GM23248 (cell line): ENCODE results near the gene DCUN1D4. TPM values are rescaled to one million over a fixed set of nuclear protein-coding genes. Genes with fewer than 3 reads are reported as not detected.

Source experiments
- DNase-seq: peaks from one replicate; pipeline ENCODE4 v3.0.0-alpha.2; 2015
- H2AFZ ChIP-seq: fragments of 200-600 bp; sonication (generic); 2 replicates; pipeline ENCODE4 v1.6.1; 2016; ENCODE audit warnings: antibody characterized with exemption
- H3F3A ChIP-seq: fragments of 200-600 bp; sonication (generic); 2 replicates; pipeline ENCODE4 v1.6.1; 2016; ENCODE audit warnings: mild to moderate bottlenecking, antibody characterized with exemption, mixed run types; ENCODE audit not compliant: insufficient read depth
- H3K27ac ChIP-seq: fragments of 200-600 bp; sonication (generic); 2 replicates; pipeline ENCODE4 v1.5.1; 2016; ENCODE audit warnings: mild to moderate bottlenecking
- H3K27me3 ChIP-seq: fragments of 200-600 bp; sonication (generic); replicated peaks from 2 replicates; pipeline ENCODE4 v1.6.1; 2016; ENCODE audit warnings: mild to moderate bottlenecking; ENCODE audit not compliant: insufficient read depth
- H3K36me3 ChIP-seq: fragments of 200-600 bp; sonication (generic); 2 replicates; pipeline ENCODE4 v1.6.1; 2016; ENCODE audit warnings: low read depth, mild to moderate bottlenecking
- H3K4me1 ChIP-seq: fragments of 200-600 bp; sonication (generic); 2 replicates; pipeline ENCODE4 v1.6.1; 2016; ENCODE audit warnings: mild to moderate bottlenecking; ENCODE audit not compliant: insufficient read depth
- H3K4me2 ChIP-seq: fragments of 200-600 bp; sonication (generic); one replicate; pipeline ENCODE4 v1.6.1; 2016; ENCODE audit warnings: mild to moderate bottlenecking; ENCODE audit not compliant: unreplicated experiment
- H3K4me3 ChIP-seq: fragments of 200-600 bp; sonication (generic); 2 replicates; pipeline ENCODE4 v1.5.1; 2016; ENCODE audit warnings: mild to moderate bottlenecking
- H3K79me2 ChIP-seq: fragments of 200-600 bp; sonication (generic); 2 replicates; pipeline ENCODE4 v1.6.1; 2016; ENCODE audit warnings: mild to moderate bottlenecking; ENCODE audit not compliant: insufficient read depth
- H3K9ac ChIP-seq: fragments of 200-600 bp; sonication (generic); 2 replicates; pipeline ENCODE4 v1.6.1; 2016; ENCODE audit warnings: mild to moderate bottlenecking
- H3K9me2 ChIP-seq: fragments of 200-600 bp; sonication (generic); 2 replicates; pipeline ENCODE4 v1.6.1; 2016; ENCODE audit warnings: mixed run types, mild to moderate bottlenecking, moderate library complexity; ENCODE audit not compliant: insufficient read depth
- H3K9me3 ChIP-seq: fragments of 200-600 bp; sonication (generic); one replicate; pipeline ENCODE4 v1.6.1; 2017; ENCODE audit warnings: low read depth
- H4K20me1 ChIP-seq: fragments of 200-600 bp; sonication (generic); 2 replicates; pipeline ENCODE4 v1.6.0; 2016; ENCODE audit not compliant: insufficient read depth
- EZH2 ChIP-seq: fragments of 200-600 bp; sonication (generic); IDR thresholded peaks from 2 replicates; pipeline ENCODE4 v1.6.1; 2018; ENCODE audit warnings: antibody characterized with exemption, mild to moderate bottlenecking; ENCODE audit not compliant: insufficient read depth, poor library complexity, severe bottlenecking
- EZH2phosphoT487 ChIP-seq: fragments of 200-600 bp; sonication (generic); IDR thresholded peaks from 2 replicates; pipeline ENCODE4 v1.6.1; 2018; ENCODE audit warnings: antibody characterized with exemption, moderate library complexity, mild to moderate bottlenecking, low read depth; ENCODE audit not compliant: insufficient read depth
- WGBS, 2 experiments: methylation state at CpG; one replicate each; pipeline ENCODE4 v1.1.6; 2015 to 2017; ENCODE audit warnings: low lambda C conversion rate in 2 of 2, low coverage in 1 of 2; ENCODE audit errors: missing lambda C conversion rate in 2 of 2; 5-methylcytosine and 5-hydroxymethylcytosine counted together
- in situ Hi-C: fragments of 300-500 bp; cut with MboI; formaldehyde crosslinking; loops from 2 replicates; pipeline ENCODE4 v1.15.0; 2020
- polyA plus RNA-seq: library from polyadenylated mRNA; unstranded; fragments of >200 nt; fragmentation: Nextera tagmentation; extraction: Ambion mirVana; gene quantifications from 2 replicates; pipeline ENCODE4 v1.2.1, GENCODE V29; 2016
- total RNA-seq: library from RNA; depleted of rRNA; stranded (reverse); fragments of >200 nt; shearing (Covaris generic); gene quantifications from 2 replicates; pipeline ENCODE4 v1.2.3, GENCODE V29; 2014

DCUN1D4 gene
- total and polyA plus RNA-seq, 2 experiments from 2014 or later, result 33.2 to 46.8 TPM

- no peak for DNase-seq
- peaks cover 65% of the 10 kb centered on the region for H3K36me3 ChIP-seq
- WGBS, 2 experiments, result 73 to 76% methylated on average over 2 of the region's 2 CpGs
Measured at GRCh38 chr4:51878431-51878830, 35.5 kb downstream of the DCUN1D4 start.

DNA sequence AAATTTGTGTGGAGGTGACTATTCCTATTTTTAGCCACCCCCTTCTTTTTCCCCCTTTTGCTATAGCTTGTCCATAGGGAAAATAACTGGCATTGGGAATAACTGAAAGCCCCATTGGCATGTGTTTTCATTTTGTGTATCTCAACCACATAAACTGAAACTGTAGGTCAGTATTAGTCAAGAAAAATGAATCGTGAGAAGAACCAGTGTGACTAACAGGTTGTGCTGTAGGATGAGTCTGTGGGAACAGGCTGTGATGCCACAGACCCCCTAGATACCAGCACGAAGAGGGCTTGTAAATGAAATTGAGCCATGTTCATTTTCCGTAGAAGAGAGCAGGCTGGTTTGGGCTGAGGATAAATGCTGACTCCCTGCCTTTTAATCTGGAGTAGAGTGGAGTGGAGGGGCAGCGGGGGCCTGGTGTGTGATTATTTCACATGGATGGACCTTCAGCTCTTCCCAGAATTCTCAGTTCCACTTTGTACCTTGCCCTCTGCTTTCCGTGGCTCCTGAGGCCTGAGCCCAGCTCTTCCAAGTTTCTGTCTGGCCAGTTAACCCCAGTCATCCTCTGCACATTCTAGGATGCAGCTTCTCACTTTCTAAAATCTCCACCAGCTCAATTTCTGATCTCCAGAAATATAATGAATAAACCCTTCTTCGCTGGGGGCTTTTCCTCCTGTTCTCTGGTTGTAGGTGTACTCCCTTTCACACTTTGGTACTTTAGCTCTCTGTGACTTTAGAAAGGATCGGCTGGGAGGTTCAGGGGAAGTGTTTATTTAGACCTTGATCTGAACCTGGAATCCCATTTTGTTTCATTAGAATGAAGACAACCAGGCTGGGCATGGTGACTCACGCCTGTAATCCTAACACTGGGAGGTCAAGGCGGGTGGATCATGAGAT, 37.3 kb downstream of the DCUN1D4 start:
- peaks cover 55% of the 10 kb centered on the region for H3K36me3 ChIP-seq
- no peak overlapping the region for H3K4me3 ChIP-seq
- H3F3A ChIP-seq, result peaks cover 9% of the 10 kb centered on the region; the same call in 1 of the 2 replicates
- TF ChIP-seq EZH2 (no peak), EZH2phosphoT487 (no peak)
- in situ Hi-C loops, result no loop called here
- H3K9ac ChIP-seq, result no peak overlapping the region
- no peaks in the 10 kb centered on the region for H3K4me1 ChIP-seq
- no peaks in the 10 kb centered on the region; the same call in 1 of the 2 replicates for H3K79me2 ChIP-seq
- H3K9me3 ChIP-seq, result no peaks in the 10 kb centered on the region
- H3K27ac ChIP-seq, result no peak overlapping the region
- 87 to 89% methylated on average over 9 of the region's 9 CpGs for WGBS, 2 experiments
- H4K20me1 ChIP-seq, result no peaks in the 10 kb centered on the region
- no peaks in the 10 kb centered on the region for H3K9me2 ChIP-seq
- no peak overlapping the region for H3K4me2 ChIP-seq
- H2AFZ ChIP-seq, result no peak overlapping the region
- H3K27me3 ChIP-seq, result no peaks in the 10 kb centered on the region
- peak; percentile 10 for DNase-seq

More at GRCh38 chr4:51878431-51878830, 35.5 kb downstream of the DCUN1D4 start:
- no peak overlapping the region for H3K4me2 ChIP-seq
- peaks cover 8% of the 10 kb centered on the region; the same call in 1 of the 2 replicates for H3K79me2 ChIP-seq
- H3K9me3 ChIP-seq, result no peaks in the 10 kb centered on the region
- H3K4me1 ChIP-seq, result no peaks in the 10 kb centered on the region
- no peak overlapping the region for H3K9ac ChIP-seq
- H3K27me3 ChIP-seq, result no peaks in the 10 kb centered on the region
- H3K4me3 ChIP-seq, result no peak overlapping the region
- no peak overlapping the region for H3K27ac ChIP-seq
- TF ChIP-seq EZH2phosphoT487 (no peak), EZH2 (no peak)
- peaks cover 7% of the 10 kb centered on the region; the same call in 1 of the 2 replicates for H3F3A ChIP-seq
- H2AFZ ChIP-seq, result no peak overlapping the region
- no peaks in the 10 kb centered on the region for H4K20me1 ChIP-seq
- H3K9me2 ChIP-seq, result no peaks in the 10 kb centered on the region
- in situ Hi-C loops, result no loop called here

- H3F3A ChIP-seq, result peaks cover 9% of the 10 kb centered on the region; the same call in 1 of the 2 replicates
- in situ Hi-C loops, result no loop called here
- no peak overlapping the region for H2AFZ ChIP-seq
- no peak overlapping the region for H3K4me2 ChIP-seq
- WGBS, 2 experiments, result 50 to 60% methylated on average over 2 of the region's 2 CpGs
- no peaks in the 10 kb centered on the region for H4K20me1 ChIP-seq
- no peaks in the 10 kb centered on the region for H3K79me2 ChIP-seq
- no peak for DNase-seq
- no peak for TF ChIP-seq EZH2phosphoT487
- no peak for TF ChIP-seq EZH2
- H3K4me3 ChIP-seq, result no peak overlapping the region
- no peaks in the 10 kb centered on the region for H3K4me1 ChIP-seq
- H3K36me3 ChIP-seq, result peaks cover 52% of the 10 kb centered on the region
- no peaks in the 10 kb centered on the region for H3K9me2 ChIP-seq
- no peaks in the 10 kb centered on the region for H3K27me3 ChIP-seq
- H3K9ac ChIP-seq, result no peak overlapping the region
- no peak overlapping the region for H3K27ac ChIP-seq
- no peaks in the 10 kb centered on the region for H3K9me3 ChIP-seq
Measured at GRCh38 chr4:51884055-51884454, 41.1 kb downstream of the DCUN1D4 start.

DNA sequence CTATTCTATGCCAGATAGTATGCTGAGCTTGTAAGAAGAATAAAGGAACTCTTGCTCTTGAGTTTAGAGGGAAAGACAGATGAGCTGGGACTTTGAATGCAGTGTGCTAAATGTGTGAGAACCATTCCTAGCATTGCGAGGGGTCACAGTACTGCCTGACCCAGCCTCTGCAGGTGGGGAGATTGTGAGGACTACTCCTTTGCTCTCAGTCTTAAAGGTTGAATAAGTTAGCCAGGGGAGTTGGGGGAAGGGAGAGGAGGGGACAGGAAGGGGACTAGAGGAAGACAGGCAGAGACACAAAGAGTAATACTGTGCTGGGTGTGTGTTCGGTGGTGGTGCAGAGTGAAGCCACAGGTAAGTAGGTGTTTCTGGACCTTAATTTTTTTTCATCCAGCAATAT, 41.7 kb downstream of the DCUN1D4 start:
- H3K9me3 ChIP-seq, result no peaks in the 10 kb centered on the region
- peaks cover 9% of the 10 kb centered on the region; the same call in 1 of the 2 replicates for H3F3A ChIP-seq
- H3K27me3 ChIP-seq, result no peaks in the 10 kb centered on the region
- no peak for DNase-seq
- no peak overlapping the region for H3K9ac ChIP-seq
- H3K4me1 ChIP-seq, result no peaks in the 10 kb centered on the region
- no peak overlapping the region for H3K4me2 ChIP-seq
- in situ Hi-C loops, result no loop called here
- no peaks in the 10 kb centered on the region for H4K20me1 ChIP-seq
- 85 to 88% methylated on average over 2 of the region's 2 CpGs for WGBS, 2 experiments
- H3K27ac ChIP-seq, result no peak overlapping the region
- TF ChIP-seq EZH2phosphoT487, result no peak
- H3K36me3 ChIP-seq, result peaks cover 49% of the 10 kb centered on the region
- no peaks in the 10 kb centered on the region for H3K79me2 ChIP-seq
- H3K4me3 ChIP-seq, result no peak overlapping the region
- no peak overlapping the region for H2AFZ ChIP-seq
- H3K9me2 ChIP-seq, result no peaks in the 10 kb centered on the region
